Liver (tissue), 3 donors: ENCODE measurements around the gene SDHA.
"Not testable (repeated sequence)": the region's sequence is repeated elsewhere in the genome, so short reads cannot be mapped to it uniquely, and the experiment has no call there.

Experiments
- CTCF ChIP-seq: fragments of 150-350 bp; IDR thresholded peaks from 2 replicates; pipeline ENCODE4 v1.5.1; 2017; ENCODE audit warnings: improper control_type of control experiment, low read depth, low read length; ENCODE audit not compliant: missing input control
- EGR1 ChIP-seq, 2 donors: IDR thresholded peaks; 2 replicates each; pipeline ENCODE4 v1.6.1; 2016 to 2018; ENCODE audit warnings: antibody characterized with exemption in 2 of 2, low read depth in 2 of 2
- FOXA1 ChIP-seq: IDR thresholded peaks from 2 replicates; pipeline ENCODE4 v1.6.1; 2016; ENCODE audit warnings: antibody characterized with exemption
- GABPA ChIP-seq, 2 donors: IDR thresholded peaks in 1 of 2; conservative IDR thresholded peaks in 1 of 2; 2 replicates each; pipeline ENCODE4 v1.6.1; 2016; ENCODE audit warnings: antibody characterized with exemption in 2 of 2, mild to moderate bottlenecking in 1 of 2, moderate library complexity in 1 of 2
- HNF4G ChIP-seq: IDR thresholded peaks from 2 replicates; pipeline ENCODE4 v1.6.1; 2016; ENCODE audit warnings: antibody characterized with exemption
- JUND ChIP-seq, 2 donors: IDR thresholded peaks; 2 replicates each; pipeline ENCODE4 v1.6.1; 2016; ENCODE audit warnings: antibody characterized with exemption in 2 of 2
- MAX ChIP-seq: IDR thresholded peaks from 2 replicates; pipeline ENCODE4 v1.6.1; 2016; ENCODE audit warnings: antibody characterized with exemption
- RAD21 ChIP-seq, 2 donors: IDR thresholded peaks; 2 replicates each; pipeline ENCODE4 v1.6.1; 2016; ENCODE audit warnings: antibody characterized with exemption in 2 of 2, mild to moderate bottlenecking in 2 of 2
- REST ChIP-seq: IDR thresholded peaks from 2 replicates; pipeline ENCODE4 v1.6.1; 2016; ENCODE audit warnings: antibody characterized with exemption, mild to moderate bottlenecking
- RXRA ChIP-seq, 2 donors: IDR thresholded peaks; 2 replicates each; pipeline ENCODE4 v1.6.1; 2017 to 2018; ENCODE audit warnings: antibody characterized with exemption in 2 of 2, mild to moderate bottlenecking in 1 of 2
- TAF1 ChIP-seq: conservative IDR thresholded peaks from 2 replicates; pipeline ENCODE4 v1.6.1; 2016; ENCODE audit warnings: antibody characterized with exemption, mild to moderate bottlenecking
- YY1 ChIP-seq: IDR thresholded peaks from 2 replicates; pipeline ENCODE4 v1.6.1; 2016; ENCODE audit warnings: antibody characterized with exemption, mild to moderate bottlenecking
- ZBTB33 ChIP-seq: IDR thresholded peaks from 2 replicates; pipeline ENCODE4 v1.6.1; 2016; ENCODE audit warnings: antibody characterized with exemption
- TF ChIP-seq, protein P1 (sequence below): IDR thresholded peaks from 2 replicates; pipeline ENCODE4 v1.6.1; 2016; ENCODE audit warnings: antibody characterized with exemption
- donor health status: healthy.
- donor health status: healthy.

DNA sequence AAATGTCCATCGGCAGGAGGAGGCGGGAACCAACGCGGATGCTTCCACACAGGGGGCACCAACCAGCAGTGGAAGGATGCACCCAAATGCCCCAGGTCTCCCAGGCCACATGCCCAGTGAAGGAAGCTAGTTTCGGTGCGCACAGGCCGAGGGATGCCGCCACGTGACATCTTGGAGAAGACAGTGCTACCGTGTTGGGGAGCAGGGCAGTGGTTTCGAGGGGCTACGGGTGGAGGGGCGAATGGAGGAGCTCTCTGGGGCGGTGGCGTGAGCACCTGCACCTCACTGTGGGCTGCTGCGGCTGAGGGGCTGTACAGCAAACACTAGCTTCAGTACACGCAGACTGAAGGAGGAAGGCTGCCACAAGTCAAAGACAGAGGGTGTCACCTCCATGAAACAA, 76.7 kb downstream of the SDHA start:
- not testable (repeated sequence) for TF ChIP-seq CTCF; GABPA (IDR thresholded peaks at IDR 0.05 in 1 of 2, conservative IDR thresholded peaks at IDR 0.05 in 1 of 2); ZBTB33; REST; JUND (IDR thresholded peaks at IDR 0.05); TAF1; EGR1 (IDR thresholded peaks at IDR 0.05; ENCODE audit: low read depth in 2 of 2); RAD21 (IDR thresholded peaks at IDR 0.05); MAX; YY1; RXRA (IDR thresholded peaks at IDR 0.05); FOXA1; HNF4G
- TF ChIP-seq, protein P1, sequence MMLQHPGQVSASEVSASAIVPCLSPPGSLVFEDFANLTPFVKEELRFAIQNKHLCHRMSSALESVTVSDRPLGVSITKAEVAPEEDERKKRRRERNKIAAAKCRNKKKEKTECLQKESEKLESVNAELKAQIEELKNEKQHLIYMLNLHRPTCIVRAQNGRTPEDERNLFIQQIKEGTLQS, result not testable (repeated sequence)
